PFSK-1 (cell line): ENCODE results near the gene USP19.

ENCODE experiments used
- FOXP2 ChIP-seq: optimal IDR thresholded peaks from 2 replicates; pipeline ENCODE3; 2011; ENCODE audit warnings: borderline replicate concordance, control low read depth, inconsistent platforms; ENCODE audit not compliant: insufficient read depth; ENCODE audit errors: extremely low read length, extremely low read depth
- POLR2AphosphoS5 ChIP-seq: IDR thresholded peaks from 2 replicates; pipeline ENCODE4 v1.6.1; 2012; ENCODE audit warnings: low read depth, mild to moderate bottlenecking, control low read depth, low read length, moderate library complexity
- SIN3A ChIP-seq: IDR thresholded peaks from 2 replicates; pipeline ENCODE4 v1.6.1; 2012; ENCODE audit warnings: mild to moderate bottlenecking, low read length, moderate library complexity, borderline replicate concordance; ENCODE audit not compliant: insufficient read depth
- TAF1 ChIP-seq: IDR thresholded peaks from 2 replicates; pipeline ENCODE4 v1.6.1; 2012; ENCODE audit warnings: low read length, control low read depth, borderline replicate concordance; ENCODE audit not compliant: insufficient read depth
- TF ChIP-seq, protein P1 (sequence below), 2 experiments: IDR thresholded peaks; 2 replicates each; pipeline versions ENCODE4 v1.6.1 to v1.8.0; 2011 to 2012; ENCODE audit warnings: low read depth in 2 of 2, low read length in 2 of 2, control low read depth in 1 of 2, inconsistent platforms in 1 of 2, mild to moderate bottlenecking in 1 of 2, moderate library complexity in 1 of 2; ENCODE audit not compliant: insufficient read depth in 1 of 2

The USP19 gene

DNA sequence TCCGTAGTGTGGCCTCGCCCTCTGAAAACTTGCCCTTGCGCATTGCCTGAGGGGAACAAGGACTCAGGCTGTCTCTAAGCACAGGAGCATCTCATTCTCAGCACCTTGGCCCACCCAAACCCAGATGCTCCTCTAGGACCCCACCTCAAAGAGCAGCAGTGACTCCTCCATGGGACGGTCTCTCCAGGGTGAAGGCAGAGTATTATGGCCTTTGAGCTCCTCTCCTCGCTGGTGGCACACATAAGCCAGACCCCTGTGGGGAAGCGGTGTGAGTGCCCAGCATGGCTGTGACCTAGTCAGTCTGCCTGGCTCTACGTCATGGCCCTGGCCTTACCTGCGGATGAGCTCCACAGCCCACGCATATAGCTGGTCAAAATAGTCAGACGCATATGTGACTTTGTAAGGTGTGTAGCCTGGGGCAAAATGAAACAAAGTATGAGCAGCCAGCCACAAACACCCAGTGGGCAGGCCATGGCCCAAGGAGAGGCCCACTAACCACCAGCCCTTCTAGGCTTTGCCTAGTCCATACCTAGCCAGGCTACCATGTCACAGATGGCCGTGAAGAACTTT lies 20.5 kb downstream of the USP19 start:
- TF ChIP-seq FOXP2, result no peak
- TF ChIP-seq TAF1, result no peak
- no peak for TF ChIP-seq SIN3A
- TF ChIP-seq, protein P1, sequence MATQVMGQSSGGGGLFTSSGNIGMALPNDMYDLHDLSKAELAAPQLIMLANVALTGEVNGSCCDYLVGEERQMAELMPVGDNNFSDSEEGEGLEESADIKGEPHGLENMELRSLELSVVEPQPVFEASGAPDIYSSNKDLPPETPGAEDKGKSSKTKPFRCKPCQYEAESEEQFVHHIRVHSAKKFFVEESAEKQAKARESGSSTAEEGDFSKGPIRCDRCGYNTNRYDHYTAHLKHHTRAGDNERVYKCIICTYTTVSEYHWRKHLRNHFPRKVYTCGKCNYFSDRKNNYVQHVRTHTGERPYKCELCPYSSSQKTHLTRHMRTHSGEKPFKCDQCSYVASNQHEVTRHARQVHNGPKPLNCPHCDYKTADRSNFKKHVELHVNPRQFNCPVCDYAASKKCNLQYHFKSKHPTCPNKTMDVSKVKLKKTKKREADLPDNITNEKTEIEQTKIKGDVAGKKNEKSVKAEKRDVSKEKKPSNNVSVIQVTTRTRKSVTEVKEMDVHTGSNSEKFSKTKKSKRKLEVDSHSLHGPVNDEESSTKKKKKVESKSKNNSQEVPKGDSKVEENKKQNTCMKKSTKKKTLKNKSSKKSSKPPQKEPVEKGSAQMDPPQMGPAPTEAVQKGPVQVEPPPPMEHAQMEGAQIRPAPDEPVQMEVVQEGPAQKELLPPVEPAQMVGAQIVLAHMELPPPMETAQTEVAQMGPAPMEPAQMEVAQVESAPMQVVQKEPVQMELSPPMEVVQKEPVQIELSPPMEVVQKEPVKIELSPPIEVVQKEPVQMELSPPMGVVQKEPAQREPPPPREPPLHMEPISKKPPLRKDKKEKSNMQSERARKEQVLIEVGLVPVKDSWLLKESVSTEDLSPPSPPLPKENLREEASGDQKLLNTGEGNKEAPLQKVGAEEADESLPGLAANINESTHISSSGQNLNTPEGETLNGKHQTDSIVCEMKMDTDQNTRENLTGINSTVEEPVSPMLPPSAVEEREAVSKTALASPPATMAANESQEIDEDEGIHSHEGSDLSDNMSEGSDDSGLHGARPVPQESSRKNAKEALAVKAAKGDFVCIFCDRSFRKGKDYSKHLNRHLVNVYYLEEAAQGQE (IDR thresholded peaks at IDR 0.05; ENCODE audit: insufficient read depth in 1 of 2, low read depth in 2 of 2, low read length in 2 of 2), result no peak
- no peak for TF ChIP-seq POLR2AphosphoS5

DNA sequence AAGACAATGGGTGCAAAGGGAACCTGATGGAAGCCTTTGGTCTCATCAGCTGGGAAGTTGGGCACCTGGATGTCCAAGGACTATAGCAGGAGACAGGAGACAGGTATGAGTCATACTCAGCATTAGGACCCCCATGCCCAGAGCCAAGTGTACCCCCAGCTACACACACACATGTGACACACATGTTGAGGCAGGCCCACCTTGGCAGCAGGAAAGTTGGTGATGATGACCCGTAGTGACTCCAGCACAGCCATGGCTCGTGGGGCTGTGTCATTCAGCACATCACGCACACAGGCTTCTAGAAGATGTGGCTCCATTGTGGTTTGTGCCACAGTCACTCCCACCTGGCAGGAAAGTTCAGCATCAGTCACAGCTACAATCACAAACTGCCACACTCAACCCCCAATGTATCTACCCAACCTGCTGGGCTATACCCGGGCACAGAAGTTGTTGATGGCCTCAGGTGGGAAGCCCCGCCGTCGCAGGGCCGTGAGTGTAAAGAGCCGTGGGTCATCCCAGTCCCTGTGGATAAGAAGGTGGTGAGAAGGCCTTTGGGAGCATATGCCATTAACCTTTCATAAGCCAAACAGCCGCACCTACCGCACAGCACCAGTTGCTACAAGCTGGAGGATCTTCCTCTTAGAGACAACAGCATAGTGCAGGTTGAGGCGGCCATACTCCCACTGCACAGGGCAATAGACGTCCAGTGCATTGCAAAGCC lies 21.6 kb downstream of the USP19 start:
- TF ChIP-seq, protein P1 (IDR thresholded peaks at IDR 0.05; ENCODE audit: insufficient read depth in 1 of 2, low read depth in 2 of 2, low read length in 2 of 2), result no peak
- TF ChIP-seq FOXP2, result no peak
- no peak for TF ChIP-seq SIN3A
- TF ChIP-seq TAF1, result no peak

DNA sequence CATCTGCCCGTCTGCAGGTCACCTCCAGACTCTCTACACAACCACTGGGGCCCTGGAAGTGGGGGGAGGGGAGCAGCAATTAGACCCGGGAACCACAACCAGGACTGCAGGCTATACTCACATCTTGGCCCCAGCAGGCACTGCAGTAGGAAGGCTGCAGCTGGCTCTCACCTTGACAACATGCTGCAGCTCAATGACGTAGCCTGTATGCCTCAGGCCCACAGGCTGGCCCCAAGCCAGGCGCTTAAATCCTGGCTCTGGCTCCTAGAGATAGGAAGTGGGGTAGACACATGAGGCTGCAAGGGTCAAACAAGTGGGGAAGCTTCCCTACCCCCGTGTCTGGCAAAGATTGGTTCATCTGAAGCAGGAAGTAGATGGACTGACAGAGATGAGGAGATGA lies 22.2 kb downstream of the USP19 start:
- TF ChIP-seq TAF1 (no peak), FOXP2 (no peak)
- TF ChIP-seq, protein P1 (IDR thresholded peaks at IDR 0.05; ENCODE audit: insufficient read depth in 1 of 2, low read depth in 2 of 2, low read length in 2 of 2), result no peak

DNA sequence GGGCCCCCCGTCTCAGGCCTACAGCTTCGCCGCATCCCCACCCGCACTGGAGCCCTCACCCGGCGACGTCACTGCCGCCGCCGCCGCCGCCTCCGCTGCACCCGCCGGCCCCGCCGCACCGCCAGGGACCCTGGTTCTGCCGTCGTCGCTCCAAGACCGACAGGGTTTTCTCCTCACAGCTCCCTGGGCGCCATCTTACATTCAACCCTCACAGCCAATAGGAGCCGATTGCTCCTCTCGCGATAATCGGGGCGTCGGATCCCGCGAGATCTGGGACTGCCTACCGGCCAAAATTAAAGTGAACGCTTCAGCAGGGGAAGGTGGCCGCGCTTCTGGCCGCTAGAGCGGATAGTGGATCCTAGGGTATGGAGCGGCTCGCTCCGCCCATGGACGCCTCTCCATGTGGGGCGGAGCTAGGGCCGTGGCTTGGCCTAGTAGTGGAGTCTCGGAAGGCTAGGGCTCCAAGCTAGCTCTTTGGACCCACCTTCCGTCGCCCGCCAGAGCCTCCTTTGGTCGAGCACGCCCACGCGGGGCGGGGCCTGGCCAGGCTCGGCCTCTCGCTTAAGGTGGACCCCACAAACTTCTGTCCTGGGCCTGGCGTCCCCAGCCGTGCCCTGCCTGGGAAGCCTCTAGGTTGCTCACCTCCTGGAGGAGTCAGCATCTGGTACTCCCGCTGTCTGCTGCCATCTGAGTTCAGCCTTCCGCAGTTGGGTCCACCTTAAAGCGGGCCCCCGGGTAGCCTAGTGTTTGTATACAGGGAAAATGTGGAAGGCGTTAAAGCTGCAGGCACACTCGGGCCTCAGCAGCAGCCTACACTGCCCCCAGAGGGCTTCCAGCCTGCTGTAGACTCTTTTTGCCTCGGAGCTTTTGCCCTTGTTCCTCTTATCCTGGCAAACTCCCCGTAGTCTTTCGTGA lies 26.5 kb downstream of the USP19 start, which contains the start of gene QRICH1:
Gene QRICH1 (minus strand): TSS at position 219 of the 915 bp plus-strand sequence. CDS start 17,054 bp downstream, outside the sequence.
- TF ChIP-seq TAF1, result peak; percentile 87; the same call in 1 of the 2 replicates
- TF ChIP-seq FOXP2, result no peak
- TF ChIP-seq, protein P1 (IDR thresholded peaks at IDR 0.05; ENCODE audit: insufficient read depth in 1 of 2, low read depth in 2 of 2, low read length in 2 of 2), result peak in 1 of 2 experiments; percentile 58; a peak in 1 of 4 replicates
- peak; percentile 95 for TF ChIP-seq SIN3A
- no peak; the same call in 1 of the 2 replicates for TF ChIP-seq POLR2AphosphoS5
